ENCODE results near the gene HIGD1C. TPM values are rescaled to one million over a fixed set of nuclear protein-coding genes. Genes with fewer than 3 reads are reported as not detected.

The HIGD1C gene
- total and polyA plus RNA-seq, 10 donors = not detected

GRCh38 chr12:50960130-50960529 lies 7.8 kb downstream of the HIGD1C start:
- Histone ChIP-seq H3K4me1 (peaks cover 0 to 6% (median 2%) of the 10 kb centered on the region in 6 donors), H3K27me3 (replicated peaks in 1 of 7) (no peaks in the 10 kb centered on the region), H3K9me3 (no peaks in the 10 kb centered on the region), H3K4me3 (no peak overlapping the region), H3K36me3 (no peaks in the 10 kb centered on the region), H3K27ac (no peak overlapping the region)
- no peak for TF ChIP-seq POLR2A (IDR thresholded peaks at IDR 0.05)
- no peak for TF ChIP-seq CTCF (IDR thresholded peaks at IDR 0.05 in 8 of 11, conservative IDR thresholded peaks at IDR 0.05 in 3 of 11)
- no peak for TF ChIP-seq POLR2AphosphoS5 (IDR thresholded peaks at IDR 0.05)
- intact Hi-C loops (cut with DNase I; ENCODE audit: low total_unique reads) = no loop called here
- no peak for DNase-seq

GRCh38 chr12:50961708-50962107 lies 9.4 kb downstream of the HIGD1C start:
- no peak for DNase-seq
- Histone ChIP-seq H3K27ac (no peak overlapping the region), H3K36me3 (no peaks in the 10 kb centered on the region), H3K4me1 (peaks cover 0 to 6% (median 2%) of the 10 kb centered on the region in 6 donors), H3K27me3 (replicated peaks in 1 of 7) (no peaks in the 10 kb centered on the region), H3K9me3 (no peaks in the 10 kb centered on the region), H3K4me3 (no peak overlapping the region)
- no peak for TF ChIP-seq POLR2A (IDR thresholded peaks at IDR 0.05)
- TF ChIP-seq CTCF (IDR thresholded peaks at IDR 0.05 in 8 of 11, conservative IDR thresholded peaks at IDR 0.05 in 3 of 11) = no peak
- intact Hi-C loops (cut with DNase I; ENCODE audit: low total_unique reads) = no loop called here
- WGBS, 5 donors = 88 to 97% (median 93%) methylated on average over 4 of the region's 4 CpGs

GRCh38 chr12:50964432-50964831 lies 12.1 kb downstream of the HIGD1C start:
- intact Hi-C loops (cut with DNase I; ENCODE audit: low total_unique reads) = no loop called here
- TF ChIP-seq POLR2A (IDR thresholded peaks at IDR 0.05) (no peak), CTCF (IDR thresholded peaks at IDR 0.05 in 8 of 11, conservative IDR thresholded peaks at IDR 0.05 in 3 of 11) (no peak), POLR2AphosphoS5 (IDR thresholded peaks at IDR 0.05) (no peak)
- no peak overlapping the region for H3K4me3 ChIP-seq

GRCh38 chr12:50971946-50972345 lies 19.6 kb downstream of the HIGD1C start:
- H3K27ac ChIP-seq = no peak overlapping the region
- TF ChIP-seq CTCF (IDR thresholded peaks at IDR 0.05 in 8 of 11, conservative IDR thresholded peaks at IDR 0.05 in 3 of 11) (no peak), POLR2A (IDR thresholded peaks at IDR 0.05) (no peak), POLR2AphosphoS5 (IDR thresholded peaks at IDR 0.05) (no peak)
- peaks cover 0 to 8% (median 0%) of the 10 kb centered on the region in 8 donors for H3K9me3 ChIP-seq
- intact Hi-C loops (cut with DNase I; ENCODE audit: low total_unique reads) = no loop called here
- H3K4me3 ChIP-seq = no peak overlapping the region
- no peaks in the 10 kb centered on the region for H3K27me3 ChIP-seq (replicated peaks in 1 of 7)
- no peaks in the 10 kb centered on the region for H3K4me1 ChIP-seq
- DNase-seq = no peak
- peaks cover 0 to 55% (median 7%) of the 10 kb centered on the region in 6 donors for H3K36me3 ChIP-seq

More at GRCh38 chr12:50964432-50964831, 12.1 kb downstream of the HIGD1C start:
- 0 to 92% (median 79%) methylated on average over 1 of the region's 1 CpG for WGBS, 5 donors
- no peaks in the 10 kb centered on the region for H3K9me3 ChIP-seq
- no peak overlapping the region for H3K27ac ChIP-seq
- no peaks in the 10 kb centered on the region for H3K27me3 ChIP-seq (replicated peaks in 1 of 7)
- peaks cover 0 to 24% (median 0%) of the 10 kb centered on the region in 6 donors for H3K36me3 ChIP-seq
- no peak for DNase-seq
- peaks cover 0 to 6% (median 2%) of the 10 kb centered on the region in 6 donors for H3K4me1 ChIP-seq
